Activated T-helper 17 cell treated with anti-CD3 and anti-CD28 coated beads, Interleukin-2, amount 50 U/mL, for 72 hours (primary cell): ENCODE data around the gene NOTCH3. TPM values are rescaled to one million over a fixed set of nuclear protein-coding genes. Genes with fewer than 3 reads are reported as not detected.

Source experiments
- ATAC-seq: fragments of 150-1000 bp; cut with Tn5 transposase; replicated peaks from 2 replicates; pipeline ENCODE4 v1.10.0; 2021; ENCODE audit warnings: mild to moderate bottlenecking, moderate library complexity
- H3K27ac Mint-ChIP-seq: one replicate; pipeline ENCODE4 v1.8.0; 2022; ENCODE audit warnings: mixed read lengths
- H3K27me3 Mint-ChIP-seq: one replicate; pipeline ENCODE4 v1.8.0; 2022; ENCODE audit warnings: mixed read lengths
- H3K36me3 Mint-ChIP-seq: one replicate; pipeline ENCODE4 v1.8.0; 2022; ENCODE audit warnings: low read depth, mild to moderate bottlenecking, mixed read lengths
- H3K4me1 Mint-ChIP-seq: one replicate; pipeline ENCODE4 v1.8.0; 2022; ENCODE audit warnings: mixed read lengths
- H3K4me3 Mint-ChIP-seq: one replicate; pipeline ENCODE4 v1.8.0; 2022; ENCODE audit warnings: mild to moderate bottlenecking, mixed read lengths
- H3K9me3 Mint-ChIP-seq: one replicate; pipeline ENCODE4 v1.8.0; 2022; ENCODE audit warnings: mixed read lengths
- total RNA-seq, 2 donors: library from RNA; stranded (reverse); gene quantifications; one replicate each; pipeline ENCODE4 v1.2.3, GENCODE V29; 2022

The NOTCH3 gene
- total RNA-seq, result under 1 TPM; 0.06 to 0.29 TPM

DNA sequence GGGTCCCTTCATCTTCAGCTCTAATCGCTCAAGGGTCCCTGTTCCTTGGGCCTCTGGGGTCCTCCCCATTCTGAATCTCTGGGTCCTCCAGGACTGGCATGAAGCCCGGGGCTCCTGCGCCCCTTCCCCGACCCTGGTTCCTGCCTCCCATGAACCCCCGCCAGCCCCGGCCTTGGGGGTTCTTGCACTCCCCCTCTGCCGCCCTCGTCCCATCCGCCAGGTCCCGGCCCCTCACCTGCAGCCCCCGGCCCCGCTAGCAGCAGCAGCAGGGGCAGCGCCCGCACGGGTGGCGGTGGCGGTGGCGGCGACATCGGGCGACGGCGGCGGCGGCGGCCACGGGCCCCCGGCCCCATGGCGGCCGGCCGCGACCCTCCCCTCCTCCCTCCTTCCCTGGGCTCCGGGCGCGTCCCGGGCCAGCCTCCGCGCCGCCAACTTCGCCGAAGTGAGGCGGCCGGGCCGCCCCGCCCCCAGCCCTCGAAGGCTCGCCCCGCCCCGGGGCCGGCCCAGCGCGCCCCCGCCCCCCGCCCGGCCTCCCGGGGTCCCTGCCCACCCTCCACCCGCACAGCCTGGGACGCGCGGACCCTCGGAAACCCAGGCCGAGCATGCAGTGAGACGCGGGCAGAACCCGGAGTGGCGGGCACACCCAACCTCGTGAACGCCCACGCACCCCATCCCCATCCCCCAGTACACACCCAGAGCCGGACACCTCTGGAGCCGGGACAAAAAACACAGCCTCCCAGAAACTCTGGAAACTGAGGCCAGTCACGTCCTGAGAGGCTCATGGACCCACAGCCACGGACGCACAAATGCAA is at the start of gene NOTCH3:
TSS of gene NOTCH3 (minus strand) at position 443 of the 812 bp plus-strand sequence. CDS start at position 353, 90 bp downstream.
- no peak for ATAC-seq
- peak within 1 kb of the TSS; percentile 46 for H3K4me3 Mint-ChIP-seq
- peaks cover 5% of the 10 kb centered on the region for H3K4me1 Mint-ChIP-seq
- peaks cover 9% of the 10 kb centered on the region for H3K36me3 Mint-ChIP-seq
- H3K27ac Mint-ChIP-seq, result no peak within 1 kb of the TSS
- H3K27me3 Mint-ChIP-seq, result peaks cover 40% of the 10 kb centered on the region
- no peaks in the 10 kb centered on the region for H3K9me3 Mint-ChIP-seq

DNA sequence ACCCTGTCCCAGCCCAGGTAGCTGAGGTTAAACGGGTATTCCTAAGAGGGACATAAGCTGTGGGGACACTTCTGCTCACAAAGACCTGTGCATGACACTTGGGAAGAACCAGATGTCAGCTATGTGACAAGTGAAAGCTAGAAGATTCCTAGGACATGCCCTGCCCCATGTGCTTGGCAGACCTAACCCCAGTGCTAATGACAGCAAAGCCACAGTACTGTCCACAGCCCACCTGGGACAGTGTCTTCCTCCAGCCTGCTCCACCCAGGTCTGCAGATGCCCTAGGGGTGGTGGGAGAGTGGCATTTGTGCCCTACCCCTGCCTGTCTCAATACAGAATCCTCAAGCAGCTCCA is 49.8 kb upstream of the NOTCH3 start:
- no peaks in the 10 kb centered on the region for H3K9me3 Mint-ChIP-seq
- peaks cover 91% of the 10 kb centered on the region for H3K36me3 Mint-ChIP-seq
- no peaks in the 10 kb centered on the region for H3K4me1 Mint-ChIP-seq
- no peaks in the 10 kb centered on the region for H3K27me3 Mint-ChIP-seq
- ATAC-seq, result no peak
- H3K4me3 Mint-ChIP-seq, result no peak overlapping the region
- H3K27ac Mint-ChIP-seq, result no peak overlapping the region

DNA sequence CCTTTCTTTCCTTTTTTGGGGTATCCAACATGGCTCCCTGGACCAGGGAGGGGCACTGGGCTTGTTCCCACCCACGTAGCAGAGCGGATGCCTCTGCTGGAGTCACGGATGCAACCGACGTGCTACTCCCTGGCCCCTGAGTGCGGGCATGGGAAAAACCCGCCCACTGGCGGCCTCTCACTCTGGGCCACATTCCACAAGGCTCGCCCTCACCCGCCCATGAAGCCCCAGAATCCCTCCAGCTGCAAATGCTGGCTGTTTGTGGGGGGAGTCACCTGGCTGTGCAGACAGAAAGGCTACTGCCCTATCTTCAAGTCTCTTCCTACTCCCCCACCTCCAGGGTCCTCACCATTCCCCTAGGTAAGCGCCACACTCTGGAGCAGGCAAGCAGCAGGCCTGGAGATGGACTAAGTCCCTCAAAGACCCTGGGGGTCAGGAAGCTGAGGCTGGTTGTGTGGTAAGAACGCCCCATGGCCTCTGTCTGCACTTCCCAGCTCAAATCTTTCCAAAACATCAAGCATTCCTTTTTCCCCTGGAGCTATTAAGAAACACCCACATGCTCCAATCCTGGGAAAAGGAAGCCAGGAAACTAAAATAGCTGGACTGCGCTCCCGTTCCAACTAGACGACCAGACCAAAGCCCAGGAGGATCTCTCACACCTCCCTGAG is 49.3 kb upstream of the NOTCH3 start:
- Mint-ChIP-seq H3K4me3 (no peak overlapping the region), H3K9me3 (no peaks in the 10 kb centered on the region), H3K4me1 (no peaks in the 10 kb centered on the region), H3K27ac (no peak overlapping the region), H3K27me3 (no peaks in the 10 kb centered on the region), H3K36me3 (peaks cover 91% of the 10 kb centered on the region)
- ATAC-seq, result no peak

DNA sequence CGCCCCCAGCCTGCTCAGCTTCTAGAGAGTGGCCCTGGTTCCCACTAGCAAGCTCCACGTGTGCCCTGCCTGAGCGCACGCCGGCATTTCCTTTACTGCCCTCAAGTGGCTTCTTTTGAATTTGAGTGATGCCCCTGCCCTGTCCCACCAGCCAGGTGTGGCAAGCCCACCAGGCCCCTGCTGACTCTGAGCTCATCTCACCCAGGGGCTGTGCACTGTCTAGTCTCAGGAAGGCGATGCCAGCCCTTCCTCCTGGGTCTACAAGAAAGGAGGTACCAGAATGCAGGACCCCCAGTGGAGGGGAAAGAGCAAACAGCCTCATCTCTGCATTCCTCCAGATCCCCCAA is 48.7 kb upstream of the NOTCH3 start:
- ATAC-seq, result no peak
- H3K4me1 Mint-ChIP-seq, result no peaks in the 10 kb centered on the region

DNA sequence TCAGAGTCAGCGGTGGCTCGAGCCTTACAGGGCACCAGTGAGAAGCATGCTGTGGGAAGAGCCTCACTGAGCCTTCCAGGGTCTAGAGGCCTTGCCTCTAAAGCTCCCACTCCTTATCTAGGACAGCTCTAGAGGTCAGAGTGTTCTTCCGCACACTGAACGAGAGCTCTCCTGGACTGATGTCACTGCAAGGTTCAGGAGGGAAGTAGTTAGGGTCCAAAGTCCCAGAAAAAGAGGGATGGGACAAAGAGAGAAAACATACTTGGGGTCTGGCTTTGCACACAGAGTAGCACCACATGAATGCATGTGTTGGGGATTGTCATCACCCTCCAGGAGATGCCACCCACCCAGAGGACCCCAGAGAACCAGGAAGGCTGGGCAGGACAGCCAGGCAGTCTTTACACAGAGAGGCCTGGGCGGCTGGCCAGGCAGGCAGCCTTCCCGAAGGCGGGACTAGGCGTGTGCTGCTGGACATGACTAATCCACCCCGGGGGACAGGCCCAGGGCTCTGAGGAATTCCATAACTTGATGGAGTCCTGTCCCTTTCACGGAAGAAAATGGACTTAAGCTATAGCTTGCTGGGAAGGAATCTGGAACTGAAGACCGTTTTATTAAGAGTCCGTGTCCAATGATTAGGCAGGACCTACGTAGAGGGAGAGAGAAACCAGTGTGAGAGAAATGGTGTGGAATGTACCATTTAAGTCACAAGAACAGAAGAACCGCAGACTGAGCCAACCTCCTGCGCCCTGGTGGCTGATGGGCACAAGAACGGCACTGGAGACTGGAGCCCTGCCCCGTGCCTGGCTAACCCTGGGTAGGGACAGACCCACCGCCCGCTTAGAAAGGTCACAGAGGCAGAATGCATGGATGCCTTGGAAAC is 48.1 kb upstream of the NOTCH3 start:
- Mint-ChIP-seq H3K4me1 (no peaks in the 10 kb centered on the region), H3K4me3 (no peak overlapping the region), H3K36me3 (peaks cover 91% of the 10 kb centered on the region), H3K27me3 (no peaks in the 10 kb centered on the region), H3K9me3 (no peaks in the 10 kb centered on the region), H3K27ac (peak overlapping the region; percentile 48)
- no peak for ATAC-seq

More for the DNA sequence above, 48.7 kb upstream of the NOTCH3 start:
- H3K4me3 Mint-ChIP-seq, result no peak overlapping the region
- no peaks in the 10 kb centered on the region for H3K9me3 Mint-ChIP-seq
- no peaks in the 10 kb centered on the region for H3K27me3 Mint-ChIP-seq
- no peak overlapping the region for H3K27ac Mint-ChIP-seq
- peaks cover 91% of the 10 kb centered on the region for H3K36me3 Mint-ChIP-seq

DNA sequence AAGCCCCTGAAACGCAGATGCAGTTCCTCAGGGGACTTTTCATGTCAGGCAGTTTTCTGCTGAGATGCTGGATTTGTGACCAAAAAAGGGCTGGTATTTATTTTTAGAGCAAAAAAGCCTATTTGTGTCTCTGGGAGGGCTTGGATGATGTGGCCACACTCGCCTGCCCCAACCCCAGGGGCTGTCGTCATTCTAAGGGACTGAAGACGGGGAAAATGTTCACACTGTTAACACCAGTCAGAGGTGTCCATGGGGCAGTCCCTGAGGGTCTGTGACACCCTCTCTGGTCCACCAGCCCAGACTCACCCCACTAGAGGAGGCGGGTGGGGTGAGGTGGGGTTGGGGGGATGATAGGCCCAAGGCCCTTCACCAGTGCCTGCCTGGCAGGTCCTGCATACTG is 47.3 kb upstream of the NOTCH3 start:
- Mint-ChIP-seq H3K9me3 (no peaks in the 10 kb centered on the region), H3K36me3 (peaks cover 91% of the 10 kb centered on the region), H3K4me1 (no peaks in the 10 kb centered on the region), H3K27me3 (no peaks in the 10 kb centered on the region), H3K4me3 (no peak overlapping the region), H3K27ac (peak overlapping the region; percentile 48)
- ATAC-seq, result no peak

DNA sequence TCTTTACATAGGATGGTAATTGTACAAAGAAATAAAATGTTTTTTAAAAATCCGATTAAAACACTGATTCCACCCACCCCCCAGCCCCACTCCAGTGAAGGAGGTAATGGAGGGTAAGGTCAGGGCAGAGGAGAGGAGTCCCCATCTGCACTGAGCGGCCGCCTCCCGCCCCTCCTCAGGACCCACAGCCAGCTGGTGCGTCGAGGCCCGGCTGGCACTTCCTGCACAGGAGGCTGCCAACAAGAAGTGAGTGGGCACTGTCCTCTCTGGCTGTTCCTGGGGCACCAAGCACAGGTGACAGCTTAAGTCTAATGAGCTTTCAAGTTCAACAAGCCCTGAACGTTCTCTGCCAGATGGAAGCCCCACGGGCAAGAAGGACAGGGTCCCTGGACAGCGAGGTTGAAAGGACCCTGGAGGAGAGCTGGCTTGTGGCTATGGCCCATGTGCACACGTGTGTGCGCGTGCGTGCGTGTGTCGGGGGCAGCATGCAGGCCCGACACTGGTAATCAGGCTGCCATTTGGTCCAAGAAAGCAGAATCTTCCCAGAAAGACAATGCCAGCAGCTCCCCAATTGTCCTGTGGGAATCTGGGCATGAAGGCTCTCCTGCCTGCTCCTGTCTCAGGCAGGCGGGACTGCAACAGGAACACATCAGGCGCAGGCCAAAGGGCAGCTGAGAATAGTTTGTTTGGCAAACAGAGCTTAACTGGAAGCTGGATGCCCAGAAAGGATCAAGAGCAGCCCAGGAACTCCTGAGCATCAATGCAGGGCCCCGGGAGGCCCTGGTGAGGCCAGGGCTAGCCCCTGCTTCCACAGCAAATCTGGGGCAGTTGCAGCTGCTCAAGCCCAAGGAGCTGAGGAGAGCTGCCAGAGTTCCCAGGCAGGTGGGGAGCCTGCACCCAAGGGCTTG is 46.6 kb upstream of the NOTCH3 start:
- Mint-ChIP-seq H3K36me3 (peaks cover 88% of the 10 kb centered on the region), H3K27ac (no peak overlapping the region), H3K27me3 (no peaks in the 10 kb centered on the region), H3K4me1 (no peaks in the 10 kb centered on the region), H3K4me3 (no peak overlapping the region), H3K9me3 (no peaks in the 10 kb centered on the region)
- ATAC-seq, result no peak

DNA sequence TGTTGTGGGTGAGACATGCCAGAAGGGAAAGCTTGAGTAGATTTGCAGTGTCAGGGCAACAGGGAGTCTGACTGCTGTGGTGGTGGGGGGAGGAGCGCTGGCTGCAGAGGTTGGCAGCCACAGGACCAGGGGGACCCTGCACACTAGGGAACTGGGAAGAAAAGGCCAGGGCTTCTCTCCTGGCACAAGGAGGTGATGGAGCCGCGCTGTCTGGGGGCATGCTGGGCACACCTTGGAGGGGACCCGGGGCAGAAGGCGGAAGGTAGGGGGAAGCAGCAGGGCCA is 45.3 kb upstream of the NOTCH3 start:
- no peak for ATAC-seq
- no peaks in the 10 kb centered on the region for H3K4me1 Mint-ChIP-seq
- peaks cover 89% of the 10 kb centered on the region for H3K36me3 Mint-ChIP-seq
- H3K27ac Mint-ChIP-seq, result peak overlapping the region; percentile 1
- H3K27me3 Mint-ChIP-seq, result no peaks in the 10 kb centered on the region
- no peaks in the 10 kb centered on the region for H3K9me3 Mint-ChIP-seq
- no peak overlapping the region for H3K4me3 Mint-ChIP-seq

DNA sequence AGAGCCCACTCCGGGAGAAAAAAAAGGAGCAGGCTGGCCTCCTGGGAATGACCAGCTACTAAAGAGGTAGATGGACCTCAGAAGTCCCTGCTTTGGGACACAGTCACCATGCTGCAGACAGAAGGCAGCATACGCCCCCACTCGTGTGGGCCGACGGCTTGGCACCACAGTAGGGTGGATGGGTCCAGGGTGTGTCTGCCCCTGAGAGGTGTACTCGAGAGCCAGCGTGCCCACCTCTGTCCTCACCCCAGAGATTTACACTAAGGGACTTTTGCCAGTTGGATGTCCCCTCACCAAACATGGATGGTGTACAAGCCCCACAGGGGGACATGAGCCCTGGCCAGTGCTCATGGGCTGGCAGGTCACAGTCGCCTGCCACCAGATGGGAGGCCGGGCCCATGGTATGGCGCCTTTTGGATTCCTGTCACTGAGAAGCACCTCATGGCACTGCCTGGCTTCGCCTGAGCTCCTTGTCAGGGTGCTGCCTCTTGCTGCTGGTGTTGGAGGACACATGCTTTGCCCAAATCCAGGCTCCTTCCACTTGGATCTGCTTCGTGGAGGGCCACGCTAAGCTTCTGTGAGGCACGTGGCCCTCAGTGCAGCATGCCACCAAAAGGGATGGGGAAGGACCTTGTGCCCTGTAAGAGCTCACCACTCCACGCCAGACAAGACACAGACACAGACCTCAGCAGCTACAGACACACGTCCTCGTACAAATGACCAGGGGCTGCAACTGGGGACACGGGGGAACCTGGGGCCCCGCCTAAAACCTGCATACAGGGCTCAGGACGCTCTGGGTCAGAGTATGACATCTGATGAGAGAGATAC is 44.8 kb upstream of the NOTCH3 start:
- Mint-ChIP-seq H3K27me3 (no peaks in the 10 kb centered on the region), H3K4me3 (no peak overlapping the region), H3K27ac (peak overlapping the region; percentile 1), H3K36me3 (peaks cover 90% of the 10 kb centered on the region), H3K4me1 (no peaks in the 10 kb centered on the region), H3K9me3 (no peaks in the 10 kb centered on the region)
- ATAC-seq, result no peak

DNA sequence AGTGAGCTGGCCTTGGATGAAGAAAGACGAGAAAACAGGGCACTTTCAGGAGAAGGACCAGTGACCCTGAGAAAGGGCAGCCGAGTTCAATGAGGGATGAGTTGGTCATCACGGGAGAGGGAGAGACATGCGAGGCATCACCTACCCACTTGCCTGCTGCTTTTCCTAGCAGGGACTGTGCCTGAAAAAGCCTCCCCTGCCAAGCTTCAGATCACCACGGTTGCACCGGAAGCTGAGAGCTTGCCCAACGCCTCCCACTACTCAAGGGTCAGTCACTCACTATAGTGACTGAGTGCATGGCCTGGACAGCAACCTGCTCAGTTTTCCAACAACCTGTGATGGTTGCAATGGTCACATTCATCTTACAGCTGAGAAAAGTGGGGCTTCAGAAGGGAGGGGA is 44.0 kb upstream of the NOTCH3 start:
- no peaks in the 10 kb centered on the region for H3K4me1 Mint-ChIP-seq
- H3K27me3 Mint-ChIP-seq, result no peaks in the 10 kb centered on the region
- no peak overlapping the region for H3K4me3 Mint-ChIP-seq
- ATAC-seq, result no peak
- no peak overlapping the region for H3K27ac Mint-ChIP-seq
- no peaks in the 10 kb centered on the region for H3K9me3 Mint-ChIP-seq
- H3K36me3 Mint-ChIP-seq, result peaks cover 91% of the 10 kb centered on the region

DNA sequence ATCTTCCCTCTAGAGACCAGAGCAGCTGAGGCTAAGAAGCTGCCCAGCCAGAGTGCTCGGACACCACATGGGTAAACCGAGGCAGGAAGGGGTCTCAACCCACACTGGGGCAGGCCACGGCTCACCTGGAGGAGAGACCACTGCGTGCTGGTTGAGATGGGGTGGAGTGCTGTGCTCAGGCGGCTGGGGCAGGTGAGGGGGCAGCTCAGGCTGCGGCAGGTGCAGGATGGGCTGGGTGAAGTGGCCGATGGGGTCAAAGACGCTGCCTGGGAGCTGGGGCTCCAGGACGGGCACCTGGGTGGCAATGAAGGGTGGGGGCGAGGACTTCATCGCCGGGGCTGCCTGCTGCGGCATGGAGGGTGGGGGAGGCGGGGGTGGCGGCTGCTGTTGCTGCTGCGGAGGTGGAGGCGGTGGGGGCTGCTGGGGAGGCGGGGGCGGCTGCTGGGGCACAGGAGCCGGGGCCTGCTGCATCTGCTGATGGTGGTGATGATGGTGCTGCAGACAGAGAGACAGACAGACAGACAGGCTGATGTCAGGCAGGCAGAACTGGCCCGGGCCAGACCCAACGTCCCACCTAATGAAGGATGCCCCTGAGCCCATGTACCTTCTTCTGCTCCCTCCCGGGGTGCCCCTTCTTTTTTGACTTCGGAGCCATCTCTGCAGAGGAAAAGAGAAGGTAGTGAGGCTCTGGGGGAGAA is 43.5 kb upstream of the NOTCH3 start:
- Mint-ChIP-seq H3K4me1 (no peaks in the 10 kb centered on the region), H3K9me3 (no peaks in the 10 kb centered on the region), H3K27me3 (no peaks in the 10 kb centered on the region), H3K4me3 (no peak overlapping the region), H3K27ac (no peak overlapping the region), H3K36me3 (peaks cover 91% of the 10 kb centered on the region)
- no peak for ATAC-seq

DNA sequence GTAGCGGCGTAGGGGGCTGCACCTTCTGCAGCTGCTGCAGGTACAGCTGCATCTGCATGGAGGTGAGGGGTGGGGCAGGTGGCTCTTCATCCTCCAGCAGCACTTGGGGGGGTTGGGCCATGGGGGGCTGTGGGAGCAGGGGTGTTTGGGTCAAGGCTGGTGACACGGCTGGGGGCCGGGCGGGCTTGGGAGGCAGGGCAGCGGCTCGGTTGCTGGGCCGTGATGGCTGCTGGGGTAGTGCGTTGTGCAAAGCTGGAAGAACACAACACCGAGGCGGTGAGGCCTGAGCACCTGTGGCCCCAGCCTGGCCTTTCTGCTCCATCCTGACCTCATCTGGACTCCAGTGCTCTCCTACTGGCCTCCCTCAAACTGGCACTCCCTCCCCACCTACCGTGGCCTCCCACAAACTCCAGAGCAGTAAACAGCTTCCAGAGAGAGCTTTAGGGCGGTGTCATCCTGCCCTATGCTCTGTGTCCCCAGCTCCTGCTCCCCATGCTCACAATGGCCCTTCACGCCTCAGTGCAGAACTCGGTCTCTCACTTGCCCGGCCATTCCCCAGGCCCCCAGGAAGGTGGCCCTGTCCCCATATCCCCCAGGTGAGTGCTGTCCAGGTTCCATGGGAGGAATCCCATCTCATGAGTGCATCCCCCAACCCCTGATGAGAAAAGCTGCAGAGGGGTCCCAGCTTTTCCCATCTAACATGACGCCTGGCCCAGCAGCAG is 42.6 kb upstream of the NOTCH3 start:
- Mint-ChIP-seq H3K4me1 (no peaks in the 10 kb centered on the region), H3K36me3 (peaks cover 89% of the 10 kb centered on the region), H3K27ac (no peak overlapping the region), H3K4me3 (no peak overlapping the region), H3K27me3 (no peaks in the 10 kb centered on the region), H3K9me3 (no peaks in the 10 kb centered on the region)
- no peak for ATAC-seq
